ENCODE data around the gene UBA5. TPM values are rescaled to one million over a fixed set of nuclear protein-coding genes. Genes with fewer than 3 reads are reported as not detected.

UBA5 gene
- total RNA-seq, 6 donors from 2014 or later: 29.4 to 69.1 (median 41.1) TPM

DNA sequence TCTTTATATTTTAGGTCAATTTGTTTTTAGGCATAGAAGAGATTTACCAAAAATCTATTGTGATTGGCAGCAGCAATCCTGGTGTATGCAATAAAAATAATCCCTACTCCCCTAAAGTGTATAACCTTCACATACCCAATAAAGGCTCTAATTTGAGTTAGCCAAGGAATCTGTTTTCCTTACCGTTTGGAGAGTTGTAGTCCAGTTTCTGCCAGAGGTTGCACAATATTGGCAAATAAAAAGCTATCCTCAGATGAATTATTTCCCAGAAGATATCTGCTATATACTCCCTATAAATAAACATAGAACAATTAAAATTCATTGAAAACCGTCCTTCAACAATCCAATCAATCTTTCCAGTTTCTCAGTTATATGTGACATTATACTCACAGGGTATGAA lies 32.0 kb upstream of the UBA5 start:
- Histone ChIP-seq H3K27ac (no peak overlapping the region), H3K4me1 (no peaks in the 10 kb centered on the region), H3K27me3 (no peaks in the 10 kb centered on the region), H3K9me3 (no peaks in the 10 kb centered on the region), H3K4me3 (no peak overlapping the region), H3K36me3 (peaks cover 0 to 40% (median 2%) of the 10 kb centered on the region in 4 donors)
- TF ChIP-seq POLR2A (IDR thresholded peaks at IDR 0.05) (no peak), POLR2AphosphoS5 (IDR thresholded peaks at IDR 0.05) (no peak), EP300 (IDR thresholded peaks at IDR 0.05) (no peak)
- TF ChIP-seq, protein P1, sequence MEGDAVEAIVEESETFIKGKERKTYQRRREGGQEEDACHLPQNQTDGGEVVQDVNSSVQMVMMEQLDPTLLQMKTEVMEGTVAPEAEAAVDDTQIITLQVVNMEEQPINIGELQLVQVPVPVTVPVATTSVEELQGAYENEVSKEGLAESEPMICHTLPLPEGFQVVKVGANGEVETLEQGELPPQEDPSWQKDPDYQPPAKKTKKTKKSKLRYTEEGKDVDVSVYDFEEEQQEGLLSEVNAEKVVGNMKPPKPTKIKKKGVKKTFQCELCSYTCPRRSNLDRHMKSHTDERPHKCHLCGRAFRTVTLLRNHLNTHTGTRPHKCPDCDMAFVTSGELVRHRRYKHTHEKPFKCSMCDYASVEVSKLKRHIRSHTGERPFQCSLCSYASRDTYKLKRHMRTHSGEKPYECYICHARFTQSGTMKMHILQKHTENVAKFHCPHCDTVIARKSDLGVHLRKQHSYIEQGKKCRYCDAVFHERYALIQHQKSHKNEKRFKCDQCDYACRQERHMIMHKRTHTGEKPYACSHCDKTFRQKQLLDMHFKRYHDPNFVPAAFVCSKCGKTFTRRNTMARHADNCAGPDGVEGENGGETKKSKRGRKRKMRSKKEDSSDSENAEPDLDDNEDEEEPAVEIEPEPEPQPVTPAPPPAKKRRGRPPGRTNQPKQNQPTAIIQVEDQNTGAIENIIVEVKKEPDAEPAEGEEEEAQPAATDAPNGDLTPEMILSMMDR (IDR thresholded peaks at IDR 0.05): no peak
- 66 to 67% methylated on average over 2 of the region's 2 CpGs for WGBS, 2 donors
- ATAC-seq (ENCODE audit: low FRiP score in 2 of 2) (no peak), DNase-seq (no peak)

DNA sequence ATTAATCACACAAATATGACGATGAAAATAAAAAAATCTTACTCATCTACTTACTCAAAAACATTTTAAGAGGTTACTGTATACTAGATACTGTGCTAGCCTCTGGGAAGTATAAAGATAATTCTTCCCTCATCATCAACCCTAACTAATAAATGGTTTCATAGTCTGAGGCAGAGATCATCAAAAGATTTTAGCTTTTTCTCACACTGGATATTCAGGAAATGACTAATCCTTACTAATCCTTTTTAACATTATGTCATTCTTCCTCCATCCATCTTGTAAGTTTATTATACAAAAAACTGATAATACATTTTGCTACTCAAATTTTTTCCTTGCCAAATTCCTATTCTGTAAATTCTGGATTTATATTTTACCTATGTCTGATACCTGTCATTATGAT lies 30.2 kb upstream of the UBA5 start:
- Histone ChIP-seq H3K27me3 (no peaks in the 10 kb centered on the region), H3K4me3 (no peak overlapping the region), H3K27ac (no peak overlapping the region), H3K4me1 (no peaks in the 10 kb centered on the region), H3K36me3 (peaks cover 0 to 37% (median 2%) of the 10 kb centered on the region in 4 donors), H3K9me3 (no peaks in the 10 kb centered on the region)
- 79 to 94% methylated on average over 1 of the region's 1 CpG for WGBS, 2 donors
- no peak for DNase-seq
- no peak for TF ChIP-seq POLR2A (IDR thresholded peaks at IDR 0.05)
- TF ChIP-seq POLR2AphosphoS5 (IDR thresholded peaks at IDR 0.05): no peak
- TF ChIP-seq EP300 (IDR thresholded peaks at IDR 0.05): no peak
- peak in 1 of 2 donors; percentile 77 for ATAC-seq (ENCODE audit: low FRiP score in 2 of 2)

DNA sequence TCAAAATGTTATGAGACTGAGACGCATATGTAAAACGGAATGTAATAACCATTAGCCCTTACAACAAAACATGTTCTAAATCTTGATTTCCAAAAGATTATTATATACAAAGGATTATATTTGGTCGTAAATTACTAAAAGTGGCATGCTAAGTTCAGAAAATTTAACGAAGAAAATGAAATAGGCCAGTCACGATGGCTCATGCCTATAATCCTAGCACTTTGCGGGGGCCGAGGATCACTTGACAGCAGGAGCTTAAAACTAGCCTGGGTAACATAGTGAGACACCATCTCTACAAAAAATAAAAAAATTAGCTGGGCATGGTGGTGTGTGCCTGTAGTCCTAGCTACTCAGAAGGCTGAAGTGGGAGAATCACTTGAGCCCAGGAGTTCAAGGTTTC lies 29.5 kb upstream of the UBA5 start:
- DNase-seq (no peak), ATAC-seq (ENCODE audit: low FRiP score in 2 of 2) (no peak)
- Histone ChIP-seq H3K4me3 (no peak overlapping the region), H3K4me1 (no peaks in the 10 kb centered on the region), H3K9me3 (no peaks in the 10 kb centered on the region), H3K27me3 (no peaks in the 10 kb centered on the region), H3K36me3 (peaks cover 0 to 43% (median 2%) of the 10 kb centered on the region in 4 donors), H3K27ac (no peak overlapping the region)
- no peak for TF ChIP-seq EP300 (IDR thresholded peaks at IDR 0.05)
- TF ChIP-seq POLR2AphosphoS5 (IDR thresholded peaks at IDR 0.05): no peak
- TF ChIP-seq POLR2A (IDR thresholded peaks at IDR 0.05): no peak
- TF ChIP-seq, protein P1 (IDR thresholded peaks at IDR 0.05): no peak
- WGBS, 2 donors: 93 to 97% methylated on average over 7 of the region's 7 CpGs

DNA sequence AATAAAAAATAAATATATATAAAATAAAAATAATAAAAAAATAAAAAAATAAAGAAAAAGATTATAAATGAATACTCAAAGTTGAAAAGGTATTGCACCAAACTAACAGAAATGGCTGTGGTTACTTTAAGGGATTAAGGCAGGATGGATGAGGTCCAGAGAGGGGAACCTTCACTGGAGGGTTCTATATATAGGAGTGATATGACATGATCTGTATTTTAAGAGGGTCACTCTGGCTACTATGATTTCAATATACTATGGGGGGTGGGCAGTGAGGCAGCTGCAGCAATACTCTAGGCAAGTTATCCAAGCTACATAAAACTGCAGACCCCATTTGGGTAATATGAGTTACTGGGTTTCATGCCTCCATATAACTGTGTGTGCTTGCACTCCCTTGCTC lies 25.1 kb upstream of the UBA5 start:
- Histone ChIP-seq H3K27me3 (no peaks in the 10 kb centered on the region), H3K9me3 (no peaks in the 10 kb centered on the region), H3K4me3 (no peak overlapping the region), H3K27ac (no peak overlapping the region), H3K4me1 (no peaks in the 10 kb centered on the region), H3K36me3 (peaks cover 0 to 31% (median 1%) of the 10 kb centered on the region in 4 donors)
- DNase-seq (no peak), ATAC-seq (ENCODE audit: low FRiP score in 2 of 2) (no peak)
- TF ChIP-seq EP300 (IDR thresholded peaks at IDR 0.05): no peak
- TF ChIP-seq, protein P1 (IDR thresholded peaks at IDR 0.05): no peak
- TF ChIP-seq POLR2AphosphoS5 (IDR thresholded peaks at IDR 0.05): no peak
- TF ChIP-seq POLR2A (IDR thresholded peaks at IDR 0.05): no peak

DNA sequence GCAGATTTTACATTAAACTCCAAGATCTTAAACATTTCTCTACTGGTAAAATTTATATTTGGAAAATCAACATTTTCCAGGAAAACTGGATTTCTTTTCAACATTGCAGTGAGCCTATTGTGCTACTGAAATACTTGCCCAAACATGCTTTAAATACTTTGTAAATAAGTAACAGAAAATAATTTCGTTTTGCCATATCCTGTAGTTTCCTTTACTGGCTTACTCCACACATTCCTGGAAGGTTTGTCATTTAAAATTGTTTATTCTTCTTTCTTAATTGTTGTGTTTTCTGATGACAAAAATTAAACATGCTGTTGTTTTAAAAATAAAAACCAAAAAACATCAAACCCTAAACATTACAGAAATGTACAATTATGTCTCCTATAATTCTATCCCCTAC lies 22.5 kb upstream of the UBA5 start:
- TF ChIP-seq, protein P1 (IDR thresholded peaks at IDR 0.05): no peak
- TF ChIP-seq POLR2AphosphoS5 (IDR thresholded peaks at IDR 0.05) (no peak), POLR2A (IDR thresholded peaks at IDR 0.05) (no peak), EP300 (IDR thresholded peaks at IDR 0.05) (no peak)
- Histone ChIP-seq H3K4me1 (no peaks in the 10 kb centered on the region), H3K4me3 (no peak overlapping the region), H3K27ac (no peak overlapping the region), H3K36me3 (peaks cover 0 to 22% (median 3%) of the 10 kb centered on the region in 4 donors), H3K27me3 (no peaks in the 10 kb centered on the region), H3K9me3 (no peaks in the 10 kb centered on the region)
- no peak for DNase-seq
- ATAC-seq (ENCODE audit: low FRiP score in 2 of 2): no peak
- WGBS, 2 donors: 25 to 39% methylated on average over 1 of the region's 1 CpG

Measured in upper lobe of left lung (tissue), 6 donors.